GM19239 (cell line): ENCODE results near the gene FUT1.
"Not testable (repeated sequence)": the region's sequence is repeated elsewhere in the genome, so short reads cannot be mapped to it uniquely, and the experiment has no call there.

Source experiments
- DNase-seq: peaks from one replicate; pipeline ENCODE4 v3.0.0; 2011; ENCODE audit warnings: low spot score; ENCODE audit not compliant: insufficient read length
- FAIRE-seq: peaks from 2 replicates; lab custom pipeline; 2011; peaks lifted over from hg19 to GRCh38; lab: Jason Lieb, UNC

FUT1 gene

GRCh38 chr19:48719263-48720171 lies 32.9 kb downstream of the FUT1 start, which contains the start of gene MAMSTR:
MAMSTR (minus strand) TSS chr19:48719725; CDS start chr19:48719031, 694 bp downstream.
- DNase-seq (no peak), FAIRE-seq (no peak)

GRCh38 chr19:48718711-48719231 lies 33.7 kb downstream of the FUT1 start:
- DNase-seq (no peak), FAIRE-seq (no peak)

- not testable (repeated sequence) for DNase-seq, FAIRE-seq
Observed at GRCh38 chr19:48718106-48718505, 34.3 kb downstream of the FUT1 start.

- no peak for DNase-seq
- no peak for FAIRE-seq
Observed at GRCh38 chr19:48716562-48717291, 35.7 kb downstream of the FUT1 start.

GRCh38 chr19:48715681-48716171 lies 36.7 kb downstream of the FUT1 start:
- DNase-seq (no peak), FAIRE-seq (no peak)

- FAIRE-seq (peak; percentile 45), DNase-seq (no peak)
Observed at GRCh38 chr19:48714759-48715675, 37.4 kb downstream of the FUT1 start.

GRCh38 chr19:48713864-48714755 lies 38.3 kb downstream of the FUT1 start:
- DNase-seq (peak; percentile 99), FAIRE-seq (peak; percentile 99)

- DNase-seq, result no peak
- no peak for FAIRE-seq
Observed at GRCh38 chr19:48713041-48713863, 39.2 kb downstream of the FUT1 start.

- DNase-seq, result no peak
Observed at GRCh38 chr19:48711106-48711662, 41.3 kb downstream of the FUT1 start.

GRCh38 chr19:48708471-48708870 lies 44.0 kb downstream of the FUT1 start:
- DNase-seq, result no peak
- FAIRE-seq, result no peak

More at GRCh38 chr19:48711106-48711662, 41.3 kb downstream of the FUT1 start:
- FAIRE-seq, result no peak

- FAIRE-seq (no peak), DNase-seq (no peak)
Observed at GRCh38 chr19:48705431-48705830, 47.0 kb downstream of the FUT1 start.

- DNase-seq (no peak), FAIRE-seq (no peak)
Observed at GRCh38 chr19:48703316-48703715, 49.1 kb downstream of the FUT1 start.

- no peak for FAIRE-seq
- DNase-seq, result no peak
Observed at GRCh38 chr19:48702701-48703100, 49.7 kb downstream of the FUT1 start.

GRCh38 chr19:48698046-48698445 lies 54.4 kb downstream of the FUT1 start:
- FAIRE-seq, result no peak
- DNase-seq, result no peak
